ENCODE measurements around the gene SAP25.

SAP25 gene

GRCh38 chr7:100599911-100600729 lies 26.4 kb upstream of the SAP25 start:
- no peak for TF ChIP-seq EZH2phosphoT487 (IDR thresholded peaks at IDR 0.05; ENCODE audit: borderline replicate concordance, low read length)
- TF ChIP-seq CTCF (IDR thresholded peaks at IDR 0.05; ENCODE audit: low read depth, low read length, poor library complexity, severe bottlenecking): peak; percentile 94
- Histone ChIP-seq H3K4me2 (ENCODE audit: low read length) (no peak overlapping the region), H3F3A (ENCODE audit: control insufficient read depth, insufficient read depth) (no peaks in the 10 kb centered on the region)

GRCh38 chr7:100598425-100598824 lies 24.7 kb upstream of the SAP25 start:
- Histone ChIP-seq H3K79me2 (ENCODE audit: control insufficient read depth, low read length) (no peaks in the 10 kb centered on the region), H3K9me2 (replicated peaks; ENCODE audit: control insufficient read depth, low read length) (no peaks in the 10 kb centered on the region), H3K4me1 (ENCODE audit: control insufficient read depth, low read length) (no peaks in the 10 kb centered on the region; the same call in 1 of the 2 replicates), H3F3A (ENCODE audit: control insufficient read depth, insufficient read depth) (no peaks in the 10 kb centered on the region), H3K36me3 (ENCODE audit: control insufficient read depth, low read length) (no peaks in the 10 kb centered on the region), H3K27ac (ENCODE audit: low read depth, low read length) (no peak overlapping the region), H4K20me1 (ENCODE audit: control insufficient read depth, insufficient read depth, low read depth, low read length) (no peaks in the 10 kb centered on the region), H3K27me3 (ENCODE audit: control insufficient read depth, low read length) (peaks cover 12% of the 10 kb centered on the region; the same call in 1 of the 2 replicates), H3K9me3 (ENCODE audit: control insufficient read depth, insufficient read depth, low read length) (no peaks in the 10 kb centered on the region), H3K4me3 (ENCODE audit: low read length) (no peak overlapping the region), H3K4me2 (ENCODE audit: low read length) (no peak overlapping the region)
- no peak for TF ChIP-seq CTCF (IDR thresholded peaks at IDR 0.05; ENCODE audit: low read depth, low read length, poor library complexity, severe bottlenecking)
- TF ChIP-seq EZH2phosphoT487 (IDR thresholded peaks at IDR 0.05; ENCODE audit: borderline replicate concordance, low read length): no peak

More at GRCh38 chr7:100599911-100600729, 26.4 kb upstream of the SAP25 start:
- Histone ChIP-seq H3K36me3 (ENCODE audit: control insufficient read depth, low read length) (no peaks in the 10 kb centered on the region), H3K9me2 (replicated peaks; ENCODE audit: control insufficient read depth, low read length) (no peaks in the 10 kb centered on the region), H4K20me1 (ENCODE audit: control insufficient read depth, insufficient read depth, low read depth, low read length) (no peaks in the 10 kb centered on the region), H3K4me3 (ENCODE audit: low read length) (no peak overlapping the region), H3K79me2 (ENCODE audit: control insufficient read depth, low read length) (no peaks in the 10 kb centered on the region), H3K9me3 (ENCODE audit: control insufficient read depth, insufficient read depth, low read length) (no peaks in the 10 kb centered on the region), H3K27ac (ENCODE audit: low read depth, low read length) (no peak overlapping the region), H3K4me1 (ENCODE audit: control insufficient read depth, low read length) (peaks cover 13% of the 10 kb centered on the region), H3K27me3 (ENCODE audit: control insufficient read depth, low read length) (peaks cover 18% of the 10 kb centered on the region)

- Histone ChIP-seq H3K4me3 (ENCODE audit: low read length) (no peak overlapping the region), H3K9me3 (ENCODE audit: control insufficient read depth, insufficient read depth, low read length) (no peaks in the 10 kb centered on the region), H3K36me3 (ENCODE audit: control insufficient read depth, low read length) (no peaks in the 10 kb centered on the region), H3K4me1 (ENCODE audit: control insufficient read depth, low read length) (no peaks in the 10 kb centered on the region), H4K20me1 (ENCODE audit: control insufficient read depth, insufficient read depth, low read depth, low read length) (no peaks in the 10 kb centered on the region), H3K27ac (ENCODE audit: low read depth, low read length) (no peak overlapping the region), H3K9me2 (replicated peaks; ENCODE audit: control insufficient read depth, low read length) (no peaks in the 10 kb centered on the region), H3K27me3 (ENCODE audit: control insufficient read depth, low read length) (peaks cover 5% of the 10 kb centered on the region; the same call in 1 of the 2 replicates), H3K4me2 (ENCODE audit: low read length) (no peak overlapping the region), H3F3A (ENCODE audit: control insufficient read depth, insufficient read depth) (no peaks in the 10 kb centered on the region), H3K79me2 (ENCODE audit: control insufficient read depth, low read length) (no peaks in the 10 kb centered on the region)
- TF ChIP-seq EZH2phosphoT487 (IDR thresholded peaks at IDR 0.05; ENCODE audit: borderline replicate concordance, low read length) (no peak), CTCF (IDR thresholded peaks at IDR 0.05; ENCODE audit: low read depth, low read length, poor library complexity, severe bottlenecking) (no peak)
Observed at GRCh38 chr7:100595188-100595587, 21.5 kb upstream of the SAP25 start.

Measured in DOHH2 (cell line).